Measurements from ENCODE around the gene ERAL1. TPM values are rescaled to one million over a fixed set of nuclear protein-coding genes. Genes with fewer than 3 reads are reported as not detected.

ERAL1 gene
- total and polyA plus RNA-seq, 2 of the 8 experiments (the other 6 are each of a cell fraction or from before 2014, with no cell fraction given), result 67.8 to 122 TPM

- no peak overlapping the region for H3K4me2 ChIP-seq (ENCODE audit: insufficient read depth in 1 of 2, low read depth in 2 of 2, low read length in 2 of 2)
- H3K14ac ChIP-seq (ENCODE audit: insufficient read length), result no peak overlapping the region
- H3K23ac ChIP-seq (ENCODE audit: insufficient read length), result no peak overlapping the region
- H3K36me3 ChIP-seq (ENCODE audit: control insufficient read depth in 2 of 4, insufficient read depth in 4 of 4, low read length in 3 of 4), result peaks cover 9 to 34% (median 21%) of the 10 kb centered on the region in 4 experiments; a peak in 6 of 8 replicates
- no peak overlapping the region for H3K4me3 ChIP-seq (ENCODE audit: extremely low read depth in 1 of 4, insufficient read depth in 2 of 4, low read depth in 3 of 4, low read length in 4 of 4)
- H2BK15ac ChIP-seq (ENCODE audit: low read length), result no peak overlapping the region
- no peaks in the 10 kb centered on the region; a peak in 3 of 7 replicates for H3K4me1 ChIP-seq (replicated peaks in 1 of 4; ENCODE audit: control insufficient read depth in 3 of 4, insufficient read depth in 4 of 4, low read length in 3 of 4)
- no peak overlapping the region for H2BK120ac ChIP-seq (replicated peaks; ENCODE audit: low read depth, low read length)
- no peaks in the 10 kb centered on the region for H3K23me2 ChIP-seq (ENCODE audit: low read depth, low read length)
- H2BK20ac ChIP-seq (ENCODE audit: low read length), result no peak overlapping the region
- 55% methylated on average over 4 of the region's 4 CpGs; no CpG with 5 or more reads in 1 of the 2 experiments for WGBS, 2 experiments (ENCODE audit: extremely low coverage in 1 of 2, insufficient coverage in 1 of 2, insufficient read length in 1 of 2, insufficient replicate concordance in 2 of 2, low coverage in 1 of 2, low lambda C conversion rate in 2 of 2, missing lambda C conversion rate in 1 of 2)
- H3K9me3 ChIP-seq (ENCODE audit: insufficient read depth in 2 of 2, low read depth in 1 of 2, low read length in 1 of 2), result no peaks in the 10 kb centered on the region
- H3K9ac ChIP-seq (replicated peaks in 1 of 4; ENCODE audit: extremely low read depth in 1 of 4, low read depth in 3 of 4, low read length in 3 of 4), result no peak overlapping the region
- CTCF ChIA-PET (ENCODE audit: partially characterized antibody), result interaction anchor here (0.6 to 5.7 kb wide), 41 partner anchors 9 to 261 kb away, joined by 3 to 73 read pairs (median 5); partner anchors contain the start of genes FAM222B, FLOT2 and TLCD1
- POLR2A ChIA-PET (ENCODE audit: partially characterized antibody), result interaction anchor here (0.6 to 2.3 kb wide), 16 partner anchors 8 to 238 kb away, joined by 3 to 13 read pairs (median 4); partner anchors contain the start of gene RPL23A
- H4K5ac ChIP-seq (ENCODE audit: insufficient read length, low read depth, low read length), result no peak overlapping the region
- 0 out of 2 replicates have a peak overlapping the region, but pooled peaks have one; percentile 14 for H2BK12ac ChIP-seq (ENCODE audit: low read depth, low read length)
- no peak overlapping the region for H2AK5ac ChIP-seq (ENCODE audit: low read depth, low read length)
- H2BK5ac ChIP-seq (ENCODE audit: low read depth, low read length), result no peak overlapping the region
- no peaks in the 10 kb centered on the region; the same call in 1 of the 2 replicates for H3K79me1 ChIP-seq (ENCODE audit: low read depth, low read length)
- no peak overlapping the region for H2AFZ ChIP-seq (ENCODE audit: low read length)
- no peaks in the 10 kb centered on the region for H4K20me1 ChIP-seq (replicated peaks in 1 of 2; ENCODE audit: control insufficient read depth in 1 of 2, insufficient read depth in 2 of 2, low read length in 2 of 2)
- H3K27me3 ChIP-seq (replicated peaks in 1 of 4; ENCODE audit: control insufficient read depth in 3 of 4, extremely low read depth in 1 of 4, insufficient read depth in 3 of 4, low read length in 3 of 4), result no peaks in the 10 kb centered on the region; a peak in 1 of 7 replicates
- no peak overlapping the region for H3K18ac ChIP-seq (ENCODE audit: extremely low read depth, low read length)
- FAIRE-seq (peak; percentile 96), DNase-seq (ENCODE audit: low read depth in 1 of 2, low spot score in 2 of 2) (peak; percentile 67 to 75)
- TF ChIP-seq SIN3A (conservative IDR thresholded peaks at IDR 0.05 in 1 of 2, IDR thresholded peaks at IDR 0.05 in 1 of 2; ENCODE audit: low read depth in 1 of 2, low read length in 2 of 2) (peak in 1 of 2 experiments; percentile 68; a peak in 2 of 4 replicates), CEBPB (IDR thresholded peaks at IDR 0.05; ENCODE audit: low read depth, low read length) (no peak), CTCF (IDR thresholded peaks at IDR 0.05; ENCODE audit: control extremely low read depth in 1 of 3, insufficient read depth in 1 of 3, low read depth in 1 of 3, low read length in 3 of 3) (peak; percentile 81 to 96 (median 85)), TEAD4 (IDR thresholded peaks at IDR 0.05; ENCODE audit: low read depth, low read length) (peak; percentile 98), TAF1 (IDR thresholded peaks at IDR 0.05; ENCODE audit: low read depth, low read length) (0 out of 2 replicates have a peak, but pooled peaks have one; percentile 34), RAD21 (IDR thresholded peaks at IDR 0.05 in 1 of 2, conservative IDR thresholded peaks at IDR 0.05 in 1 of 2; ENCODE audit: low read depth in 2 of 2, low read length in 2 of 2) (peak; percentile 90 to 94)
- H3K27ac ChIP-seq (ENCODE audit: low read depth, low read length), result no peak overlapping the region
- no peak overlapping the region for H4K8ac ChIP-seq (ENCODE audit: extremely low read depth, insufficient read depth, low read length)
- H3K79me2 ChIP-seq (ENCODE audit: control insufficient read depth in 1 of 2, insufficient read depth in 2 of 2, low read length in 2 of 2), result no peaks in the 10 kb centered on the region
- H3K4ac ChIP-seq (replicated peaks; ENCODE audit: insufficient read length, low read depth, low read length), result no peak overlapping the region
- no peak overlapping the region for H3K56ac ChIP-seq (replicated peaks; ENCODE audit: insufficient read length, low read depth, low read length)
- no peak overlapping the region for H4K91ac ChIP-seq (replicated peaks; ENCODE audit: insufficient read length, low read length)
Measured at GRCh38 chr17:28878981-28879380, 24.2 kb downstream of the ERAL1 start.

All from H1 (cell line).